GM12878 (cell line): ENCODE results near the gene CCDC57.

ENCODE experiments used
- JUNB ChIP-seq: IDR thresholded peaks from 2 replicates; pipeline ENCODE4 v1.6.1; 2016; ENCODE audit warnings: antibody characterized with exemption, mild to moderate bottlenecking
- JUND ChIP-seq: IDR thresholded peaks from 2 replicates; pipeline ENCODE4 v1.6.1; 2012; ENCODE audit warnings: low read depth, mild to moderate bottlenecking, low read length, improper control_type of control experiment, moderate library complexity
- RFX5 ChIP-seq: IDR thresholded peaks from 2 replicates; pipeline ENCODE4 v1.6.1; 2011; ENCODE audit warnings: low read depth, low read length, improper control_type of control experiment
- SIN3A ChIP-seq: IDR thresholded peaks from 2 replicates; pipeline ENCODE4 v1.6.1; 2012; ENCODE audit warnings: low read depth, low read length, improper control_type of control experiment
- TF ChIP-seq, protein P1 (sequence below), 3 experiments: IDR thresholded peaks in 2 of 3; conservative IDR thresholded peaks in 1 of 3; 2 replicates each; pipeline ENCODE4 v1.5.1; 2011; ENCODE audit warnings: low read depth in 3 of 3, low read length in 3 of 3, mild to moderate bottlenecking in 3 of 3, control low read depth in 2 of 3, moderate library complexity in 2 of 3, inconsistent platforms in 1 of 3, mixed read lengths in 1 of 3; ENCODE audit not compliant: control insufficient read depth in 2 of 3, insufficient read depth in 1 of 3; ENCODE audit errors: extremely low read depth in 1 of 3
- TF ChIP-seq, protein P2 (sequence below): IDR thresholded peaks from 2 replicates; pipeline ENCODE4 v1.6.1; 2012; ENCODE audit warnings: low read length, inconsistent platforms

DNA sequence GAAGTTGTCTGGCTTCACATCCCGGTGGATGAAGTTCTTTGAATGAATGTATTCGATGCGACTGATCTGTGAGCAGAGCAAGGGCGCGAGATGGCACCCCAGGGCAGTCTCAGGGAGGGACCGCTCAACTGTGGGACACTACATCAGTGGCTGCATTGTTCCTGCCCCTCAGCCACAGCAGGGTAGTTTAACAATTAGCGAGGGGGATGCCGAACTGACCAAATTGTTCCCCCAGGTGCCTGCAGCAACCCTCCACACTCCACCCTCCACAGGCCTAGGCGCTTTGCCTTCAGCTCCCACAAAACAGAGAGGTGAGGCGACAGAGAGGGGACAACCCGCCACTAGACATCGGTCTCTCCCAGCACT, 40.5 kb upstream of the CCDC57 start:
- TF ChIP-seq, protein P1, sequence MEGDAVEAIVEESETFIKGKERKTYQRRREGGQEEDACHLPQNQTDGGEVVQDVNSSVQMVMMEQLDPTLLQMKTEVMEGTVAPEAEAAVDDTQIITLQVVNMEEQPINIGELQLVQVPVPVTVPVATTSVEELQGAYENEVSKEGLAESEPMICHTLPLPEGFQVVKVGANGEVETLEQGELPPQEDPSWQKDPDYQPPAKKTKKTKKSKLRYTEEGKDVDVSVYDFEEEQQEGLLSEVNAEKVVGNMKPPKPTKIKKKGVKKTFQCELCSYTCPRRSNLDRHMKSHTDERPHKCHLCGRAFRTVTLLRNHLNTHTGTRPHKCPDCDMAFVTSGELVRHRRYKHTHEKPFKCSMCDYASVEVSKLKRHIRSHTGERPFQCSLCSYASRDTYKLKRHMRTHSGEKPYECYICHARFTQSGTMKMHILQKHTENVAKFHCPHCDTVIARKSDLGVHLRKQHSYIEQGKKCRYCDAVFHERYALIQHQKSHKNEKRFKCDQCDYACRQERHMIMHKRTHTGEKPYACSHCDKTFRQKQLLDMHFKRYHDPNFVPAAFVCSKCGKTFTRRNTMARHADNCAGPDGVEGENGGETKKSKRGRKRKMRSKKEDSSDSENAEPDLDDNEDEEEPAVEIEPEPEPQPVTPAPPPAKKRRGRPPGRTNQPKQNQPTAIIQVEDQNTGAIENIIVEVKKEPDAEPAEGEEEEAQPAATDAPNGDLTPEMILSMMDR (IDR thresholded peaks at IDR 0.05 in 2 of 3, conservative IDR thresholded peaks at IDR 0.05 in 1 of 3; ENCODE audit: control insufficient read depth in 2 of 3, extremely low read depth in 1 of 3, insufficient read depth in 1 of 3, low read depth in 3 of 3, low read length in 3 of 3) = no peak
- TF ChIP-seq RFX5 = no peak
- TF ChIP-seq SIN3A = no peak
- TF ChIP-seq, protein P2, sequence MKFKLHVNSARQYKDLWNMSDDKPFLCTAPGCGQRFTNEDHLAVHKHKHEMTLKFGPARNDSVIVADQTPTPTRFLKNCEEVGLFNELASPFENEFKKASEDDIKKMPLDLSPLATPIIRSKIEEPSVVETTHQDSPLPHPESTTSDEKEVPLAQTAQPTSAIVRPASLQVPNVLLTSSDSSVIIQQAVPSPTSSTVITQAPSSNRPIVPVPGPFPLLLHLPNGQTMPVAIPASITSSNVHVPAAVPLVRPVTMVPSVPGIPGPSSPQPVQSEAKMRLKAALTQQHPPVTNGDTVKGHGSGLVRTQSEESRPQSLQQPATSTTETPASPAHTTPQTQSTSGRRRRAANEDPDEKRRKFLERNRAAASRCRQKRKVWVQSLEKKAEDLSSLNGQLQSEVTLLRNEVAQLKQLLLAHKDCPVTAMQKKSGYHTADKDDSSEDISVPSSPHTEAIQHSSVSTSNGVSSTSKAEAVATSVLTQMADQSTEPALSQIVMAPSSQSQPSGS = no peak
- no peak for TF ChIP-seq JUNB
- TF ChIP-seq JUND = no peak
